IMR-90 (cell line): ENCODE measurements around the gene RWDD1. TPM values are rescaled to one million over a fixed set of nuclear protein-coding genes. Genes with fewer than 3 reads are reported as not detected.

Source experiments
- ATAC-seq: fragments of 200-7000 bp; cut with Tn5 transposase; 2 replicates; pipeline ENCODE4 v1.9.1; 2020; ENCODE audit warnings: low read depth, mild to moderate bottlenecking, moderate library complexity
- BruUV-seq: library from RNA; stranded (reverse); fragments of 400-500 nt; replicated peaks from 2 replicates; lab custom pipeline; 2021; lab: Mats Ljungman, UMichigan
- CTCF ChIA-PET: fragments of 300-600 bp; formaldehyde crosslinking; extraction: SDS; loops from one replicate; lab custom pipeline; 2021; ENCODE audit warnings: antibody characterized with exemption; lab: Yijun Ruan, JAX
- POLR2A ChIA-PET: fragments of 300-600 bp; sonication (Branson Sonifier 250); formaldehyde crosslinking; loops from one replicate; lab custom pipeline; 2022; ENCODE audit warnings: antibody characterized with exemption; ENCODE audit not compliant: unreplicated experiment; lab: Charles Lee
- DNase-seq: peaks from one replicate; pipeline ENCODE4 v3.0.0; 2013
- H2AFZ ChIP-seq: replicated peaks from 2 replicates; pipeline ENCODE3; 2013; ENCODE audit warnings: low read length, mild to moderate bottlenecking; ENCODE audit not compliant: poor library complexity
- H2AK5ac ChIP-seq: 2 replicates; pipeline ENCODE4 v1.6.1; 2013; ENCODE audit warnings: low read depth, low read length, inconsistent platforms
- H2AK9ac ChIP-seq: replicated peaks from 2 replicates; pipeline ENCODE3; 2013; ENCODE audit warnings: mild to moderate bottlenecking, low read depth, low read length, moderate library complexity; ENCODE audit not compliant: poor library complexity
- H2BK120ac ChIP-seq: 2 replicates; pipeline ENCODE4 v1.6.1; 2013; ENCODE audit warnings: low read depth, low read length, inconsistent platforms
- H2BK15ac ChIP-seq: 3 replicates; pipeline ENCODE4 v1.6.1; 2013; ENCODE audit warnings: low read depth, low read length, inconsistent platforms
- H2BK20ac ChIP-seq: 2 replicates; pipeline ENCODE4 v1.6.1; 2013; ENCODE audit warnings: low read depth, mild to moderate bottlenecking, inconsistent platforms, low read length, moderate library complexity
- H2BK5ac ChIP-seq: 2 replicates; pipeline ENCODE4 v1.6.1; 2013; ENCODE audit warnings: mild to moderate bottlenecking, low read depth, low read length, inconsistent platforms; ENCODE audit not compliant: poor library complexity, severe bottlenecking
- H3K14ac ChIP-seq: replicated peaks from 2 replicates; pipeline ENCODE4 v1.6.1; 2013; ENCODE audit warnings: low read depth, low read length, inconsistent platforms
- H3K18ac ChIP-seq: 2 replicates; pipeline ENCODE4 v1.6.1; 2013; ENCODE audit warnings: low read depth, low read length, control low read depth
- H3K23ac ChIP-seq: 2 replicates; pipeline ENCODE4 v1.6.1; 2013; ENCODE audit warnings: low read depth, low read length, inconsistent platforms
- H3K27ac ChIP-seq: 2 replicates; pipeline ENCODE4 v1.5.1; 2013; ENCODE audit warnings: mild to moderate bottlenecking, control low read depth, low read length; ENCODE audit not compliant: insufficient read depth
- H3K27me3 ChIP-seq: 2 replicates; pipeline ENCODE4 v1.6.1; 2013; ENCODE audit warnings: low read length; ENCODE audit not compliant: control insufficient read depth, insufficient read depth
- H3K36me3 ChIP-seq: 2 replicates; pipeline ENCODE4 v1.6.1; 2013; ENCODE audit warnings: low read length, mixed read lengths; ENCODE audit not compliant: control insufficient read depth, insufficient read depth
- H3K4ac ChIP-seq: 2 replicates; pipeline ENCODE4 v1.6.1; 2013; ENCODE audit warnings: low read depth, low read length, inconsistent platforms
- H3K4me1 ChIP-seq: 2 replicates; pipeline ENCODE4 v1.6.1; 2013; ENCODE audit warnings: low read length, mixed read lengths; ENCODE audit not compliant: control insufficient read depth, insufficient read depth
- H3K4me2 ChIP-seq: 2 replicates; pipeline ENCODE4 v1.6.1; 2013; ENCODE audit warnings: low read depth, mild to moderate bottlenecking, control low read depth, low read length, moderate library complexity
- H3K4me3 ChIP-seq: 2 replicates; pipeline ENCODE4 v1.5.1; 2013; ENCODE audit warnings: low read depth, mild to moderate bottlenecking, control low read depth, low read length, moderate library complexity; ENCODE audit not compliant: insufficient read depth
- H3K56ac ChIP-seq: 2 replicates; pipeline ENCODE4 v1.6.1; 2013; ENCODE audit warnings: low read length, inconsistent platforms; ENCODE audit not compliant: insufficient read depth; ENCODE audit errors: extremely low read depth
- H3K79me1 ChIP-seq, 2 experiments: 2 replicates each; pipeline ENCODE4 v1.6.1; 2013; ENCODE audit warnings: low read length in 2 of 2, inconsistent platforms in 1 of 2, low read depth in 1 of 2
- H3K9ac ChIP-seq: 2 replicates; pipeline ENCODE4 v1.6.1; 2013; ENCODE audit warnings: low read depth, low read length, control low read depth
- H3K9me1 ChIP-seq: 2 replicates; pipeline ENCODE4 v1.6.1; 2013; ENCODE audit warnings: low read length, inconsistent platforms; ENCODE audit not compliant: insufficient read depth
- H3K9me3 ChIP-seq: 2 replicates; pipeline ENCODE4 v1.6.1; 2013; ENCODE audit warnings: low read length; ENCODE audit not compliant: control insufficient read depth, insufficient read depth
- H4K20me1 ChIP-seq: 2 replicates; pipeline ENCODE4 v1.6.1; 2013; ENCODE audit warnings: low read length, inconsistent platforms; ENCODE audit not compliant: insufficient read depth
- H4K5ac ChIP-seq: 2 replicates; pipeline ENCODE4 v1.6.1; 2013; ENCODE audit warnings: mild to moderate bottlenecking, low read depth, low read length, control low read depth
- H4K8ac ChIP-seq, 2 experiments: 2 replicates each; pipeline ENCODE4 v1.6.1; 2013; ENCODE audit warnings: low read depth in 2 of 2, low read length in 2 of 2, control low read depth in 1 of 2, inconsistent platforms in 1 of 2
- H4K91ac ChIP-seq: 2 replicates; pipeline ENCODE4 v1.6.1; 2013; ENCODE audit warnings: low read depth, low read length, inconsistent platforms; ENCODE audit not compliant: insufficient read depth
- BHLHE40 ChIP-seq: fragments of 150-350 bp; IDR thresholded peaks from 2 replicates; pipeline ENCODE4 v1.6.1; 2016; ENCODE audit warnings: mild to moderate bottlenecking, low read depth, low read length
- CHD1 ChIP-seq: IDR thresholded peaks from 2 replicates; pipeline ENCODE4 v1.6.1; 2012; ENCODE audit warnings: low read depth, low read length, improper control_type of control experiment
- CTCF ChIP-seq: conservative IDR thresholded peaks from 2 replicates; pipeline ENCODE4 v1.5.1; 2012; ENCODE audit warnings: mild to moderate bottlenecking, low read depth, low read length, improper control_type of control experiment
- FOS ChIP-seq: fragments of 150-350 bp; IDR thresholded peaks from 2 replicates; pipeline ENCODE4 v1.6.1; 2016; ENCODE audit warnings: low read depth, low read length
- MAFK ChIP-seq: IDR thresholded peaks from 2 replicates; pipeline ENCODE4 v1.6.1; 2012; ENCODE audit warnings: low read depth, low read length, improper control_type of control experiment
- MAZ ChIP-seq: IDR thresholded peaks from 2 replicates; pipeline ENCODE4 v1.6.1; 2012; ENCODE audit warnings: low read depth, mild to moderate bottlenecking, low read length, improper control_type of control experiment, moderate library complexity, borderline replicate concordance
- MXI1 ChIP-seq: IDR thresholded peaks from 2 replicates; pipeline ENCODE4 v1.6.1; 2012; ENCODE audit warnings: low read depth, mild to moderate bottlenecking, low read length, moderate library complexity, borderline replicate concordance
- RAD21 ChIP-seq: IDR thresholded peaks from 2 replicates; pipeline ENCODE4 v1.6.1; 2012; ENCODE audit warnings: low read length, improper control_type of control experiment
- RCOR1 ChIP-seq: IDR thresholded peaks from 2 replicates; pipeline ENCODE4 v1.6.1; 2012; ENCODE audit warnings: mild to moderate bottlenecking, low read length, improper control_type of control experiment; ENCODE audit not compliant: insufficient replicate concordance
- RFX5 ChIP-seq: IDR thresholded peaks from 2 replicates; pipeline ENCODE4 v1.8.0; 2012; ENCODE audit warnings: low read depth, mild to moderate bottlenecking, low read length, moderate library complexity
- SMC3 ChIP-seq: fragments of 150-350 bp; IDR thresholded peaks from 2 replicates; pipeline ENCODE4 v1.6.1; 2016; ENCODE audit warnings: low read depth, mild to moderate bottlenecking, antibody characterized with exemption, low read length, moderate library complexity
- WGBS, 2 experiments: methylation state at CpG; one replicate each; pipeline versions ENCODE4 v1.1.5 to v1.1.7; 2013; ENCODE audit warnings: missing lambda C conversion rate in 2 of 2; ENCODE audit not compliant: insufficient read length in 1 of 2; ENCODE audit errors: extremely low coverage in 2 of 2; 5-methylcytosine and 5-hydroxymethylcytosine counted together
- dilution Hi-C: fragments of 300-500 bp; cut with HindIII; formaldehyde crosslinking; loops from one replicate; pipeline ENCODE4 v1.14.3; 2018; ENCODE audit warnings: low sequenced_read_pairs; ENCODE audit not compliant: unreplicated experiment
- in situ Hi-C: fragments of 300-500 bp; cut with MboI; formaldehyde crosslinking; loops from 3 replicates; pipeline ENCODE4 v1.14.3; 2019; ENCODE audit warnings: low sequenced_read_pairs, inconsistent platforms, mixed read lengths
- intact Hi-C: fragments of 100-400 bp; cut with micrococcal nuclease; formaldehyde crosslinking; loops from 2 replicates; pipeline ENCODE4 v1.10.0; 2022
- polyA plus RNA-seq, 3 experiments: library from polyadenylated mRNA; depleted of rRNA; stranded (reverse); fragments of >200 nt; gene quantifications; 2 replicates each; pipeline ENCODE4 v1.2.3, GENCODE V29; 2012; ENCODE audit warnings: low replicate concordance in 1 of 3
- total RNA-seq: library from RNA; depleted of rRNA; stranded (reverse); fragments of >200 nt; gene quantifications from 2 replicates; pipeline ENCODE4 v1.2.3, GENCODE V29; 2012
- TF ChIP-seq, protein P1 (sequence below): fragments of 150-350 bp; IDR thresholded peaks from 2 replicates; pipeline ENCODE4 v1.6.1; 2017; ENCODE audit warnings: mild to moderate bottlenecking, antibody characterized with exemption, low read length, low read depth

The RWDD1 gene
- total and polyA plus RNA-seq, 2 of the 4 experiments (the other 2 are of a cell fraction), result 23.6 to 92.8 TPM

DNA sequence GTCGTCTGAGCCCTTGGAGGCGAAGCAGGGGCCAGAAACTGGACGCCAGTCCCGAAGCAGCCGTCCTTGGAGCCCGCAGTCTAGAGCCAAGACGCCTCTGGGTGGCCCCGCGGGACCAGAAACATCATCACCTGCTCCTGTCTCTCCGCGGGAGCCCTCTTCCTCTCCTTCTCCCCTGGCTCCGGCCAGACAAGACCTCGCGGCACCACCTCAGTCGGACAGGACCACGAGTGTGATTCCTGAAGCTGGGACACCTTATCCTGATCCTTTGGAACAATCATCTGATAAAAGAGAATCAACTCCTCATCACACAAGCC, 45.4 kb downstream of the RWDD1 start:
- peak overlapping the region; percentile 42 for H3K4me3 ChIP-seq
- H3K27me3 ChIP-seq, result no peaks in the 10 kb centered on the region; the same call in 1 of the 2 replicates
- H2AK9ac ChIP-seq, result no peak overlapping the region
- dilution Hi-C loops, result no loop called here
- H3K4me2 ChIP-seq, result peak overlapping the region; percentile 75
- ChIA-PET CTCF (interaction anchor here (0.7 to 1.0 kb wide), 4 partner anchors 19 to 348 kb away, joined by 3 read pairs; no protein-coding TSS in a partner anchor), POLR2A (no interaction called here)
- TF ChIP-seq, protein P1, sequence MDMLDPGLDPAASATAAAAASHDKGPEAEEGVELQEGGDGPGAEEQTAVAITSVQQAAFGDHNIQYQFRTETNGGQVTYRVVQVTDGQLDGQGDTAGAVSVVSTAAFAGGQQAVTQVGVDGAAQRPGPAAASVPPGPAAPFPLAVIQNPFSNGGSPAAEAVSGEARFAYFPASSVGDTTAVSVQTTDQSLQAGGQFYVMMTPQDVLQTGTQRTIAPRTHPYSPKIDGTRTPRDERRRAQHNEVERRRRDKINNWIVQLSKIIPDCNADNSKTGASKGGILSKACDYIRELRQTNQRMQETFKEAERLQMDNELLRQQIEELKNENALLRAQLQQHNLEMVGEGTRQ, result no peak
- no peak for TF ChIP-seq MAZ
- no peak for TF ChIP-seq SMC3
- no peak for TF ChIP-seq FOS
- TF ChIP-seq RAD21, result no peak
- TF ChIP-seq RCOR1, result no peak
- no peak for TF ChIP-seq RFX5
- TF ChIP-seq CHD1, result no peak
- TF ChIP-seq MAFK, result no peak
- TF ChIP-seq BHLHE40, result no peak
- TF ChIP-seq MXI1, result no peak
- TF ChIP-seq CTCF, result no peak
- H3K27ac ChIP-seq, result no peak overlapping the region
- no peaks in the 10 kb centered on the region for H3K36me3 ChIP-seq
- H4K91ac ChIP-seq, result no peak overlapping the region
- in situ Hi-C loops, result no loop called here
- no peaks in the 10 kb centered on the region for H4K20me1 ChIP-seq
- no peak overlapping the region for H3K14ac ChIP-seq
- H3K9me3 ChIP-seq, result no peaks in the 10 kb centered on the region
- ATAC-seq (peak; percentile 25), DNase-seq (no peak)
- no peak overlapping the region for H3K56ac ChIP-seq
- WGBS, 2 experiments, result 4% methylated on average over 12 of the region's 16 CpGs; no CpG with 5 or more reads in 1 of the 2 experiments
- no peak overlapping the region for H2AK5ac ChIP-seq
- intact Hi-C loops, result no loop called here
- H3K23ac ChIP-seq, result 0 out of 2 replicates have a peak overlapping the region, but pooled peaks have one; percentile 8
- H3K79me1 ChIP-seq, result no peaks in the 10 kb centered on the region
- no peaks in the 10 kb centered on the region for H3K9me1 ChIP-seq
- no peak overlapping the region for H4K8ac ChIP-seq
- BruUV-seq, result no TSS peak
- H4K5ac ChIP-seq, result no peak overlapping the region
- no peak overlapping the region for H3K18ac ChIP-seq
- H3K4me1 ChIP-seq, result no peaks in the 10 kb centered on the region
- H2BK15ac ChIP-seq, result no peak overlapping the region
- H3K4ac ChIP-seq, result no peak overlapping the region
- no peak overlapping the region for H2BK5ac ChIP-seq
- no peak overlapping the region for H3K9ac ChIP-seq
- no peak overlapping the region for H2BK20ac ChIP-seq
- H2AFZ ChIP-seq, result peak overlapping the region; percentile 92
- H2BK120ac ChIP-seq, result no peak overlapping the region
